ENCODE data around the gene C10orf95.

DNA sequence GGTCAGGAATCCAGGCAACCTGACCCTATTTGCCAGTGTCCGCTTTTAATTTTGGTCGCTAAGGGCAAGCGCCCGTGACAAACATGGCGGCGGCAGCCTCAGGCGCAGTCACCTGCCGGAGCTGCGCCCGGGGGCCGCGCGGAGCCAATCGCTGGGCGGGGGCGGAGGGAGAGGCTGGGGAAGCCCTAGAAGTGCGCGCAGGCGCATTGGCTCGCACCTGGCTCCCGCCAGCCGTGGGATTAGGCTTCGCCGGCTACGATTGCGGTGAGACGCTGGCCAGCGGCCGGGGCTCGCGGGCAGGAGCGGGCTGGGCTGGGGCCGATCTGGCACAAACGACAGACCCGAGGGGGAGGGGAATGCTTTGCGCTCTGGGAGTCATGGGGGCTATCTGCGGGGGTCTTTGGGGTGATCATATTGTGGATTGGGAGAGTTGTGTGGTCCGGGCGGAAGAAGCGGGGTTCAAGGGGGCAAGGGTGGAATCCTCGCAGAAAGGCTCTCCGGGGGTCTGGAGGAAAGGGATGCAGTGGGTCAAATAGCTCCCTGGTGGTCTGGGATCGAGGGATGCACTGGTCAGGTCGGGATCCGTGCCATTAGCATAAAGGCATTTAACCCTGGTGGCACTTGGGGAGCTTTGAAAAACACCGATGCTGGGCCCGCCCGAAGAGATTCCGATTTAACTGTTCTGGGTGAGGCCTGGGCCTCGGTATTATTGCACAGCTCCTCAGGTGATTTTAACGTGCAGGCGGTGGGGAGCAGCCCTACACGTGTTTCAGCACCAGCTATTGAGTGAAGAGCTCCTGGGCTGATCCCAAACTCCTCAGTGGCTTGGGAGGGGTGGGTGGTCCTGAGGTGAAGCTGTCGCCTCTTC, 10.1 kb upstream of the C10orf95 start:
- TF ChIP-seq, protein P1, sequence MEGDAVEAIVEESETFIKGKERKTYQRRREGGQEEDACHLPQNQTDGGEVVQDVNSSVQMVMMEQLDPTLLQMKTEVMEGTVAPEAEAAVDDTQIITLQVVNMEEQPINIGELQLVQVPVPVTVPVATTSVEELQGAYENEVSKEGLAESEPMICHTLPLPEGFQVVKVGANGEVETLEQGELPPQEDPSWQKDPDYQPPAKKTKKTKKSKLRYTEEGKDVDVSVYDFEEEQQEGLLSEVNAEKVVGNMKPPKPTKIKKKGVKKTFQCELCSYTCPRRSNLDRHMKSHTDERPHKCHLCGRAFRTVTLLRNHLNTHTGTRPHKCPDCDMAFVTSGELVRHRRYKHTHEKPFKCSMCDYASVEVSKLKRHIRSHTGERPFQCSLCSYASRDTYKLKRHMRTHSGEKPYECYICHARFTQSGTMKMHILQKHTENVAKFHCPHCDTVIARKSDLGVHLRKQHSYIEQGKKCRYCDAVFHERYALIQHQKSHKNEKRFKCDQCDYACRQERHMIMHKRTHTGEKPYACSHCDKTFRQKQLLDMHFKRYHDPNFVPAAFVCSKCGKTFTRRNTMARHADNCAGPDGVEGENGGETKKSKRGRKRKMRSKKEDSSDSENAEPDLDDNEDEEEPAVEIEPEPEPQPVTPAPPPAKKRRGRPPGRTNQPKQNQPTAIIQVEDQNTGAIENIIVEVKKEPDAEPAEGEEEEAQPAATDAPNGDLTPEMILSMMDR (IDR thresholded peaks at IDR 0.05): no peak
- no peak for TF ChIP-seq POLR2A (IDR thresholded peaks at IDR 0.05)

All from sigmoid colon (tissue), 3 donors.